HEK293 (cell line): Measurements from ENCODE around the gene PLSCR3.
A peak's percentile ranks its signal among the peaks of the same experiment; 100 is the strongest.

ENCODE experiments used
- CTCF ChIA-PET: fragments of 350-600 bp; formaldehyde crosslinking; extraction: SDS; loops from one replicate; lab custom pipeline; 2021; ENCODE audit warnings: antibody characterized with exemption; lab: Yijun Ruan, JAX
- POLR2A ChIA-PET: fragments of 300-600 bp; formaldehyde crosslinking; extraction: SDS; loops from one replicate; lab custom pipeline; 2020; ENCODE audit warnings: antibody characterized with exemption, inconsistent platforms; lab: Yijun Ruan, JAX
- H3K27ac ChIP-seq: fragments of 200-500 bp; sonication (Bioruptor generic); 2 replicates; pipeline ENCODE4 v1.5.1; 2014; ENCODE audit warnings: low read depth, low read length, control low read depth, inconsistent platforms; ENCODE audit errors: extremely low read depth
- H3K36me3 ChIP-seq, 2 experiments: fragments of 200-500 bp in 1 of 2; sonication (Bioruptor generic) in 1 of 2; 1 replicate in 1 of 2; 2 replicates in 1 of 2; pipeline ENCODE4 v1.5.1; 2014 to 2017; ENCODE audit warnings: inconsistent platforms in 2 of 2, low read length in 2 of 2; ENCODE audit not compliant: control insufficient read depth in 2 of 2, insufficient read depth in 1 of 2
- H3K4me1 ChIP-seq: fragments of 200-500 bp; sonication (Bioruptor generic); 2 replicates; pipeline ENCODE4 v1.5.1; 2014; ENCODE audit warnings: mild to moderate bottlenecking, low read length, inconsistent platforms; ENCODE audit not compliant: control insufficient read depth, insufficient read depth
- H3K4me3 ChIP-seq: 2 replicates; pipeline ENCODE4 v1.5.1; 2011; ENCODE audit warnings: low read depth, mild to moderate bottlenecking, control low read depth, low read length, moderate library complexity
- H3K9me3 ChIP-seq: fragments of 200-500 bp; sonication (Bioruptor generic); 2 replicates; pipeline ENCODE4 v1.5.1; 2014; ENCODE audit warnings: low read depth, low read length, inconsistent platforms; ENCODE audit not compliant: control insufficient read depth, insufficient read depth
- INSM2 ChIP-seq: fragments of 450-650 bp; formaldehyde crosslinking; IDR thresholded peaks from 2 replicates; pipeline ENCODE4 v1.5.1; 2016; ENCODE audit warnings: missing biosample characterization, missing genetic modification characterization
- KLF7 ChIP-seq: fragments of 450-650 bp; formaldehyde crosslinking; IDR thresholded peaks from 2 replicates; pipeline ENCODE4 v1.5.1; 2016; ENCODE audit warnings: missing biosample characterization, missing genetic modification characterization, borderline replicate concordance
- MEIS1 ChIP-seq: sonication (generic); formaldehyde crosslinking; IDR thresholded peaks from 2 replicates; pipeline ENCODE4 v1.8.1; 2022; ENCODE audit warnings: missing genetic modification reagents, mild to moderate bottlenecking, borderline replicate concordance
- OSR2 ChIP-seq: fragments of 450-650 bp; formaldehyde crosslinking; IDR thresholded peaks from 2 replicates; pipeline ENCODE4 v1.5.1; 2016; ENCODE audit warnings: missing biosample characterization, missing genetic modification characterization
- TSHZ1 ChIP-seq: fragments of 450-650 bp; formaldehyde crosslinking; IDR thresholded peaks from 2 replicates; pipeline ENCODE4 v1.5.1; 2016; ENCODE audit warnings: missing biosample characterization, missing genetic modification characterization, borderline replicate concordance
- ZBTB17 ChIP-seq: fragments of 450-650 bp; formaldehyde crosslinking; IDR thresholded peaks from 2 replicates; pipeline ENCODE4 v1.5.1; 2016; ENCODE audit warnings: missing biosample characterization, missing genetic modification characterization
- ZBTB48 ChIP-seq: fragments of 450-650 bp; formaldehyde crosslinking; IDR thresholded peaks from 2 replicates; pipeline ENCODE4 v1.5.1; 2016; ENCODE audit warnings: missing biosample characterization, missing genetic modification characterization
- ZNF10 ChIP-seq: fragments of 450-650 bp; formaldehyde crosslinking; IDR thresholded peaks from 2 replicates; pipeline ENCODE4 v1.5.1; 2017; ENCODE audit warnings: missing biosample characterization, missing genetic modification characterization
- ZNF112 ChIP-seq: fragments of 450-650 bp; formaldehyde crosslinking; IDR thresholded peaks from 2 replicates; pipeline ENCODE4 v1.5.0; 2017; ENCODE audit warnings: missing biosample characterization, missing genetic modification characterization
- ZNF157 ChIP-seq: fragments of 450-650 bp; formaldehyde crosslinking; IDR thresholded peaks from 2 replicates; pipeline ENCODE4 v1.5.1; 2016; ENCODE audit warnings: missing biosample characterization, missing genetic modification characterization
- ZNF16 ChIP-seq: fragments of 450-650 bp; formaldehyde crosslinking; IDR thresholded peaks from 2 replicates; pipeline ENCODE4 v1.5.1; 2016; ENCODE audit warnings: low read depth, missing biosample characterization, missing genetic modification characterization
- ZNF184 ChIP-seq: fragments of 450-650 bp; IDR thresholded peaks from 2 replicates; pipeline ENCODE4 v1.5.1; 2018; ENCODE audit warnings: missing biosample characterization, mild to moderate bottlenecking, missing genetic modification characterization
- ZNF19 ChIP-seq: fragments of 450-650 bp; formaldehyde crosslinking; IDR thresholded peaks from 2 replicates; pipeline ENCODE4; 2016; ENCODE audit warnings: missing biosample characterization, missing genetic modification characterization, low read depth
- ZNF23 ChIP-seq: fragments of 450-650 bp; formaldehyde crosslinking; IDR thresholded peaks from 2 replicates; pipeline ENCODE4 v1.5.1; 2016; ENCODE audit warnings: missing biosample characterization, missing genetic modification characterization, borderline replicate concordance
- ZNF24 ChIP-seq: fragments of 450-650 bp; formaldehyde crosslinking; IDR thresholded peaks from 2 replicates; pipeline ENCODE4 v1.5.1; 2016; ENCODE audit warnings: missing biosample characterization, missing genetic modification characterization
- ZNF350 ChIP-seq: fragments of 450-650 bp; formaldehyde crosslinking; IDR thresholded peaks from 2 replicates; pipeline ENCODE4 v1.5.0; 2017; ENCODE audit warnings: missing biosample characterization, mild to moderate bottlenecking, missing genetic modification characterization
- ZNF521 ChIP-seq: fragments of 450-650 bp; formaldehyde crosslinking; IDR thresholded peaks from 2 replicates; pipeline ENCODE4 v1.5.1; 2017; ENCODE audit warnings: missing biosample characterization, mild to moderate bottlenecking, missing genetic modification characterization
- ZNF76 ChIP-seq: fragments of 450-650 bp; formaldehyde crosslinking; IDR thresholded peaks from 2 replicates; pipeline ENCODE4; 2016; ENCODE audit warnings: low read depth, missing biosample characterization, missing genetic modification characterization, borderline replicate concordance
- ZNF830 ChIP-seq: fragments of 450-650 bp; IDR thresholded peaks from 2 replicates; pipeline ENCODE4 v1.5.0; 2018; ENCODE audit warnings: missing biosample characterization, missing genetic modification characterization, low read depth, mild to moderate bottlenecking, moderate library complexity

The PLSCR3 gene

DNA sequence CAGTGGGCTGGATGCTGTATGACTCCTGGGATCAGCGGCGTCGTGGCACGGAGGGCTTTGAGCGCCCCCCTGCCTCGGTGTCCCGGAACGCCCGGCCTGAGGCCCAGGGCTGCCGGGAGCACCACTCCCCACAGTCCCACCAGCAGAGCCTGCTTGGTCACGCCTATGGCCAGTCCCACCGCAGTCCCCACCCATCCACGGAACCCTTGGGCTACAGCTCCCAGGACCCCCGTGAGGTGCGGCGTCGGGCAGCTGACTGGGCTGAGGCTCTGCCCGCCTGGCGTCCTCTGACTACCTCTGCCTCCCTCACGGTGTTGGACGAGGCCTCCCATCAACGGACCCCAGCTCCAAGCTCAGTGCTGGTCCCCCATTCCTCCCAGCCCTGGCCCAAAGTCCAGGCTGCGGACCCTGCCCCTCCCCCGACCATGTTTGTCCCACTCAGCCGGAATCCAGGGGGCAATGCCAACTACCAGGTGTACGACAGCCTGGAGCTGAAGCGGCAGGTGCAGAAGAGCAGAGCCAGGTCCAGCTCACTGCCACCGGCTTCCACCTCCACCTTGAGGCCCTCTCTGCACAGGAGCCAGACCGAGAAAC, 32.7 kb upstream of the PLSCR3 start (continued):
- TF ChIP-seq ZNF112 (tag by site-specific recombination) (no peak), ZBTB48 (no peak), MEIS1 (CRISPR knock-in tag) (no peak)

DNA sequence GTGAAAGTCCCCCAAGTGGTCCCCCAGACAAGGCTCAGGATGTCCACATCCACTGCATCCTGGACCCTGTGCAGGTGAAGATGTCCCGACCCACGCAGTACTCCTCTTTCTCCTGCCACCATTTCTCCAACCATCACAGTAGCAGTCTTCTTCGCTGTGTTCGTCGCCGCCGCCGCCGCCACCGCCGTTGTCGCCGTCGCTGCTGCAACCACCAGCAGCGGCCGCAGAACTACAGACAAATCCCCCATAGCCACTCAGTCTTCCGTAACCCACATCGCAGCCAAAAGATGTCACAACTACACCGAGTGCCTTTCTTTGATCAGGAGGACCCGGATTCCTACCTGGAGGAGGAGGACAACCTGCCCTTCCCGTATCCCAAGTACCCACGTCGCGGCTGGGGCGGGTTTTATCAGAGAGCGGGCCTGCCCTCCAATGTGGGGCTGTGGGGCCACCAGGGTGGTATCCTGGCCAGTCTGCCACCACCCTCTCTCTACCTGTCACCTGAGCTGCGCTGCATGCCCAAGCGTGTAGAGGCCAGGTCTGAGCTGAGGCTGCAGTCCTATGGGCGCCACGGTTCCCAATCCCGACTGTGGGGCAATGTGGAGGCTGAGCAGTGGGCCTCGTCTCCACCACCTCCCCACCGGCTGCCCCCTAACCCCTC, 32.0 kb upstream of the PLSCR3 start:
- POLR2A ChIA-PET = interaction anchor here (2.1 kb wide), 1 partner anchor 22 kb away, joined by 9 read pairs; the partner anchor contains the start of gene TMEM256
- no peak overlapping the region for H3K27ac ChIP-seq
- no peak overlapping the region for H3K4me3 ChIP-seq
- no peaks in the 10 kb centered on the region for H3K4me1 ChIP-seq
- CTCF ChIA-PET = interaction anchor here (0.6 to 1.2 kb wide), 3 partner anchors 11 to 248 kb away, joined by 3 to 9 read pairs (median 3); no protein-coding TSS in a partner anchor
- TF ChIP-seq ZNF157 (tag by site-specific recombination) = peak; percentile 65
- TF ChIP-seq ZNF24 = no peak
- TF ChIP-seq ZNF76 (tag by site-specific recombination) = no peak
- no peak for TF ChIP-seq INSM2
- no peaks in the 10 kb centered on the region for H3K9me3 ChIP-seq
- no peaks in the 10 kb centered on the region for H3K36me3 ChIP-seq

GRCh38 chr17:7425756-7426155, 31.4 kb upstream of the PLSCR3 start:
- POLR2A ChIA-PET = interaction anchor here (2.1 kb wide), 1 partner anchor 22 kb away, joined by 9 read pairs; the partner anchor contains the start of gene TMEM256

More at GRCh38 chr17:7425756-7426155, 31.4 kb upstream of the PLSCR3 start:
- CTCF ChIA-PET = interaction anchor here (0.6 to 1.6 kb wide), 4 partner anchors 12 to 248 kb away, joined by 3 to 9 read pairs (median 5); no protein-coding TSS in a partner anchor
- TF ChIP-seq OSR2 (tag by site-specific recombination) (no peak), ZNF350 (tag by site-specific recombination) (no peak), ZBTB17 (tag by site-specific recombination) (no peak), KLF7 (tag by site-specific recombination) (no peak), ZNF184 (no peak), ZNF16 (tag by site-specific recombination) (no peak), ZNF830 (tag by site-specific recombination) (no peak), ZNF10 (tag by site-specific recombination) (no peak), ZNF23 (tag by site-specific recombination) (no peak), ZNF19 (tag by site-specific recombination) (no peak), ZNF521 (tag by site-specific recombination) (no peak), TSHZ1 (tag by site-specific recombination) (no peak), ZNF24 (no peak)
- H3K36me3 ChIP-seq = no peaks in the 10 kb centered on the region
- no peaks in the 10 kb centered on the region for H3K4me1 ChIP-seq
- H3K27ac ChIP-seq = no peak overlapping the region
- H3K4me3 ChIP-seq = no peak overlapping the region
- no peaks in the 10 kb centered on the region for H3K9me3 ChIP-seq
